Karpas-422 (cell line): ENCODE data around the gene ASCC2. TPM values are rescaled to one million over a fixed set of nuclear protein-coding genes. Genes with fewer than 3 reads are reported as not detected.
"Not testable (repeated sequence)": the region's sequence is repeated elsewhere in the genome, so short reads cannot be mapped to it uniquely, and the experiment has no call there.

Source experiments
- DNase-seq: peaks from one replicate; pipeline ENCODE4 v3.0.0-alpha.2; 2015
- H2AFZ ChIP-seq: fragments of 200-600 bp; sonication (generic); 2 replicates; pipeline ENCODE4 v1.6.1; 2014; ENCODE audit warnings: antibody characterized with exemption, low read length, mixed read lengths
- H3K27ac ChIP-seq: fragments of 200-600 bp; sonication (generic); 2 replicates; pipeline ENCODE4 v1.5.1; 2014; ENCODE audit warnings: mild to moderate bottlenecking, low read length, moderate library complexity
- H3K27me3 ChIP-seq: fragments of 200-600 bp; sonication (generic); 2 replicates; pipeline ENCODE4 v1.6.1; 2014; ENCODE audit warnings: low read length, mixed read lengths
- H3K36me3 ChIP-seq: fragments of 200-600 bp; sonication (generic); 2 replicates; pipeline ENCODE4 v1.6.1; 2014; ENCODE audit warnings: low read length, mixed read lengths; ENCODE audit not compliant: insufficient read depth
- H3K4me1 ChIP-seq: fragments of 200-600 bp; sonication (generic); 2 replicates; pipeline ENCODE4 v1.6.1; 2014; ENCODE audit warnings: mild to moderate bottlenecking, low read length, mixed read lengths
- H3K4me2 ChIP-seq: fragments of 200-600 bp; sonication (generic); 2 replicates; pipeline ENCODE4 v1.6.1; 2014; ENCODE audit warnings: low read length, low read depth, mild to moderate bottlenecking; ENCODE audit not compliant: poor library complexity, severe bottlenecking
- H3K4me3 ChIP-seq: fragments of 200-600 bp; sonication (generic); 2 replicates; pipeline ENCODE4 v1.5.1; 2014; ENCODE audit warnings: mild to moderate bottlenecking, antibody characterized with exemption, low read length, mixed read lengths
- H3K79me2 ChIP-seq: fragments of 200-600 bp; sonication (generic); 2 replicates; pipeline ENCODE4 v1.6.1; 2014; ENCODE audit warnings: mild to moderate bottlenecking, low read length, mixed read lengths
- H3K9ac ChIP-seq: fragments of 200-600 bp; sonication (generic); 2 replicates; pipeline ENCODE4 v1.6.0; 2014; ENCODE audit warnings: low read length
- H3K9me2 ChIP-seq: fragments of 200-600 bp; sonication (generic), shearing (Covaris generic); replicated peaks from 2 replicates; pipeline ENCODE4 v1.6.0; 2014; ENCODE audit warnings: mild to moderate bottlenecking, low read length, moderate library complexity; ENCODE audit not compliant: insufficient read depth
- H3K9me3 ChIP-seq: fragments of 300-700, 200-600 bp; sonication (generic); 2 replicates; pipeline ENCODE4 v1.6.1; 2014; ENCODE audit warnings: low read length, mixed read lengths
- H4K20me1 ChIP-seq: fragments of 200-600 bp; sonication (generic); 2 replicates; pipeline ENCODE4 v1.6.1; 2014; ENCODE audit warnings: mild to moderate bottlenecking, antibody characterized with exemption, low read length, low read depth; ENCODE audit not compliant: insufficient read depth
- total RNA-seq: library from RNA; depleted of rRNA; stranded (reverse); fragments of >200 nt; shearing (Covaris generic); gene quantifications from 2 replicates; pipeline ENCODE4 v1.2.3, GENCODE V29; 2014; ENCODE audit warnings: low replicate concordance

ASCC2 gene
- total RNA-seq, 1 experiment from 2014 or later = 29.5 TPM

DNA sequence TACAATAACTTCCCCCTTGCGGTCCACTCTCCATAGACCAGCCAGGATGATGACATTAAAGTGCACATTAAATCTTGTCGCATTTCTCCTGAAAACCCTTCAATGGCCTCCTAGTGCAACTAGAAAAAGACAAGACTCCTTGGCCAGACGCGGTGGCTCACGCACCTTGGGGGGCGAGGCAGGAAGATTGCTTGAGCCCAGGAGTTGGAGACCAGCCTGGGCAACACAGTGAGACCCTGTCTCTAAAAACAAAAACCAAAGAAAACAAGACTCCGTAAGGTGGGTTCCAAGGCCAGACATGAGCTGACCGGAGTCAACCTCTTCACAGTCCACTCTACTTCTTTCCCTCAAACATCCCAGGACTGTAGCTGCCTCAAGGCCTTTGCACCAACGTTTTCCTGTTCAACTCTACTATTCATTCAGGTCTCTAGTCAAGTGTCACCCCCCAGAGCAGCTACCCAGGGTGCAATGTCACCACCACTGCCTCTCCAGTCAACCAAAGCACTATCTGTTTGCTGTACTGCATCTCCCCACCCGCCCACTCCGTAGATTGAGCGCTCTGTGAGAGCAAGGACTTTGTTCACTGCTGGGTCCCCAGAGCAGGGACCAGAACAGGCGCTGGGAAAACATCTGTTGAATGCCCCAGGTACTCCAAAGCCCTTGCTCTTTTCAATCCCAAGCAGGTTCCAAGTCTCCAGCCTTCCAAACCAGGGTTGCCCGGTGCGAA, 72.0 kb downstream of the ASCC2 start:
- Histone ChIP-seq H3K27ac (no peak overlapping the region), H3K4me3 (peak overlapping the region; percentile 88), H3K9me2 (no peaks in the 10 kb centered on the region), H3K4me1 (peaks cover 15% of the 10 kb centered on the region), H3K79me2 (peaks cover 26% of the 10 kb centered on the region), H3K9ac (peak overlapping the region; percentile 83), H3K36me3 (peaks cover 8% of the 10 kb centered on the region), H3K9me3 (no peaks in the 10 kb centered on the region), H4K20me1 (no peaks in the 10 kb centered on the region), H3K4me2 (peak overlapping the region; percentile 85), H2AFZ (peak overlapping the region; percentile 92; the same call in 1 of the 2 replicates), H3K27me3 (no peaks in the 10 kb centered on the region)
- peak; percentile 54 for DNase-seq

DNA sequence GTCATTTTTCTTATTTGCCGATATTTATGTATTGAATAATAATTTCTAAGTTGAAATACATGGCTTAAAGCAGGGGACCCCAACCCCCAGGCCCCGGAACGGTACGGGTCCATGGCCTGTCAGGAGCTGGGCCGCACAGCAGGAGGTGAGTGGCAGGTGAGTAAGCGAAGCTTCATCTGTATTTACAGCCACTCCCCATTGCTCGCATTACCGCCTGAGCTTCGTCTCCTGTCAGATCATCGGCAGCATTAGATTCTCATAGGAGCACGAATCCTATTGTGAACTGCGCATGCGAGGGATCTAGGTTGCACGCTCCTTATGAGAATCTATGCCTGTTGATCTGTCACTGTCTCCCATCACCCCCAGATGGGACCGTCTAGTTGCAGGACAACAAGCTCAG, 75.8 kb downstream of the ASCC2 start:
- Histone ChIP-seq H4K20me1 (0 out of 2 replicates have a peak, but pooled peaks cover 6% of the 10 kb centered on the region), H3K79me2 (peaks cover 6% of the 10 kb centered on the region), H3K27ac (no peak overlapping the region), H3K9me3 (no peaks in the 10 kb centered on the region), H3K27me3 (no peaks in the 10 kb centered on the region), H3K4me2 (no peak overlapping the region), H3K9ac (no peak overlapping the region), H3K4me3 (no peak overlapping the region), H3K4me1 (peaks cover 8% of the 10 kb centered on the region), H2AFZ (no peak overlapping the region), H3K9me2 (no peaks in the 10 kb centered on the region), H3K36me3 (no peaks in the 10 kb centered on the region)
- no peak for DNase-seq

DNA sequence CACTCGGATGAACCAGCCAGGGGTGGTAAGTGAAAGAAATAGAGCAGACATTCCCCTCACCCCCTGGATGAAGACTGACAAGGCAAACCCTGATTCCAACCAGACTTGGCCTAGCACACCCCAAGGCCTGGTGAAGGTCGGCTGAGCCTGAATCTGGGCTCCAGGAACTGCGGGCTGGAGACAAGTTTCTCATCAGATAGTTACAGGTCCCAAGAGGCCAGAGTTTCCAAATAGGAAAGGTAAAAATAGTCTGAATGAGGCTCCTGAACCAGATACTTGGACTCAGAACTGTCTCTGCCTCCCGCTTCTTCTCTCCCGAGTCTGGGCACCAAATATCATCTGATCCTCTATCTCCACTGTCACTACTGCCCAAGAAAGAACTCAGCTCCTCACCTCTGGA, 79.1 kb downstream of the ASCC2 start:
- H3K4me1 ChIP-seq = no peaks in the 10 kb centered on the region
- no peak overlapping the region for H3K4me2 ChIP-seq
- H3K36me3 ChIP-seq = no peaks in the 10 kb centered on the region
- no peak overlapping the region for H3K27ac ChIP-seq
- no peak for DNase-seq
- no peak overlapping the region for H2AFZ ChIP-seq
- H3K9me3 ChIP-seq = no peaks in the 10 kb centered on the region
- no peak overlapping the region for H3K9ac ChIP-seq
- no peak overlapping the region for H3K4me3 ChIP-seq
- no peaks in the 10 kb centered on the region for H3K27me3 ChIP-seq
- no peaks in the 10 kb centered on the region for H3K9me2 ChIP-seq
- H4K20me1 ChIP-seq = 0 out of 2 replicates have a peak, but pooled peaks cover 6% of the 10 kb centered on the region
- H3K79me2 ChIP-seq = no peaks in the 10 kb centered on the region

DNA sequence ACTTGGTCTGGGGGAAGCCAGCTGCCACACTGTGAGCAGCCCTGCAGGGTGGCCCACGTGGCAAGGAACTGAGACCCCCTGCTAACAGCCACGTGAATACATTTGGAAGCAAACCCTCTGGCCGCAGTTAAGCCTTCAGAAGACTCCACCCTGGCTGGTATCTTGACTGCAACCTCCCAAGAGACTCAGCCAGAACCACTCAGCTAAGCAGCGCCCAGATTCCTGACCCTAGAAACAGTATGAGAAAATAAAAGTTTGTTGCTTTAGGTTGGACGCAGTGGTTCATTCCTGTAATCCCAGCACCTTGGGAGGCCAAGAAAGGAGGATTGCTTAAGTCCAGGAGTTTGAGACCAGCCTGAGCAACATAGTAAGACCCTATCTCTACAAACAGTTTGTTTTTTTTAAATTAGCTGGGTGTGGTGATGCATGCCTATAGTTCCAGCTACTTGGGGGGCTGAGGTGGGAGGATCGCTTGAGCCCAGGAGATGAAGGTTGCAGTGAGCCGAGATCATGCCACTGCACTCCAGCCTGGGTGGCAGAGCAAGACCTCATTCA, 79.9 kb downstream of the ASCC2 start:
- no peak overlapping the region for H2AFZ ChIP-seq
- H3K4me3 ChIP-seq = no peak overlapping the region
- H3K9ac ChIP-seq = no peak overlapping the region
- H3K4me1 ChIP-seq = no peaks in the 10 kb centered on the region
- H4K20me1 ChIP-seq = 0 out of 2 replicates have a peak, but pooled peaks cover 6% of the 10 kb centered on the region
- H3K79me2 ChIP-seq = no peaks in the 10 kb centered on the region
- H3K27me3 ChIP-seq = no peaks in the 10 kb centered on the region
- H3K9me2 ChIP-seq = no peaks in the 10 kb centered on the region
- H3K9me3 ChIP-seq = no peaks in the 10 kb centered on the region
- no peak overlapping the region for H3K27ac ChIP-seq
- H3K4me2 ChIP-seq = no peak overlapping the region
- DNase-seq = no peak
- H3K36me3 ChIP-seq = no peaks in the 10 kb centered on the region

DNA sequence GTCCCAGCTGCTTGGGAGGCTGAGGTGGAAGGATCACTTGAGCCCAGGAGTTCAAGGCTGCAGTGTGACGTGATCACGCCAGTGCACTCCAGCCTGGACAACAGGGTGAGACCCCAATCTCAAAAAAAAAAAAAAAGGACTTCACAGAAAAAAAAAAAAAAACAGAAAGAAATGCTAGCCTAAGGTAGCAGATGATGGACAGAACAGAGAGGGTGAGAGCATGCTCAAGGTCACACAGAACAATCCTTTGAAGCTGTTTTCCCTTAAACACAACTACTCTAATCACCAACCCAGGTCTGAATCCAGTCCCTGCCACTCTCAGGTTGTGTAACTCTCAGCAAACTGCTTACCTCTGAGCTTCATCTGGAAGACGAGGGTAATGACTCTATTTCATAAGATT, 81.0 kb downstream of the ASCC2 start:
- Histone ChIP-seq H3K79me2 (no peaks in the 10 kb centered on the region), H4K20me1 (0 out of 2 replicates have a peak, but pooled peaks cover 6% of the 10 kb centered on the region), H3K36me3 (no peaks in the 10 kb centered on the region), H3K9me2 (no peaks in the 10 kb centered on the region), H3K4me2 (no peak overlapping the region), H3K9me3 (no peaks in the 10 kb centered on the region), H3K27ac (no peak overlapping the region), H3K4me3 (no peak overlapping the region), H2AFZ (no peak overlapping the region), H3K4me1 (no peaks in the 10 kb centered on the region), H3K27me3 (no peaks in the 10 kb centered on the region), H3K9ac (no peak overlapping the region)
- no peak for DNase-seq

DNA sequence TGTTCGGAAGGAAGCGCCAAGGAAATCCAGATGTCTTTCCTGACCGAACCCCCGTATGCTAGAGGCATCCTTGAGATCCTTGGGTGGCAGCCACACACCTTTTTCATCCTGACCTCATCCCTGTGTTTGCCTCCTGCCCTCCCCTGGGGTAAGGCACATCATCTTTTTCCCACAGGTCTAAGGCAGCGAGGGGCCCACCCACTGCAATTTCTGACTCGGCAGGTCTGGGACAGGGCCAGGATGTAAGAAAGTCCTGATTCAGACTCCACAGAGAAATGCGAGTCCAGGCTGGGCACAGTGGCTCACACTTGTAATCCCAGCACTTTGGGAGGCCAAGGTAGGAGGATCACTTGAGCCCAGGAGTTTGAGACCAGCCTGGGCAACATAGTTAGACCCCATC, 81.7 kb downstream of the ASCC2 start:
- Histone ChIP-seq H3K27ac (no peak overlapping the region), H3K4me3 (no peak overlapping the region), H3K9me3 (no peaks in the 10 kb centered on the region), H2AFZ (no peak overlapping the region), H3K36me3 (no peaks in the 10 kb centered on the region), H3K27me3 (no peaks in the 10 kb centered on the region), H3K4me2 (no peak overlapping the region), H3K4me1 (no peaks in the 10 kb centered on the region), H4K20me1 (0 out of 2 replicates have a peak, but pooled peaks cover 6% of the 10 kb centered on the region), H3K9ac (no peak overlapping the region), H3K79me2 (no peaks in the 10 kb centered on the region), H3K9me2 (no peaks in the 10 kb centered on the region)
- DNase-seq = no peak

DNA sequence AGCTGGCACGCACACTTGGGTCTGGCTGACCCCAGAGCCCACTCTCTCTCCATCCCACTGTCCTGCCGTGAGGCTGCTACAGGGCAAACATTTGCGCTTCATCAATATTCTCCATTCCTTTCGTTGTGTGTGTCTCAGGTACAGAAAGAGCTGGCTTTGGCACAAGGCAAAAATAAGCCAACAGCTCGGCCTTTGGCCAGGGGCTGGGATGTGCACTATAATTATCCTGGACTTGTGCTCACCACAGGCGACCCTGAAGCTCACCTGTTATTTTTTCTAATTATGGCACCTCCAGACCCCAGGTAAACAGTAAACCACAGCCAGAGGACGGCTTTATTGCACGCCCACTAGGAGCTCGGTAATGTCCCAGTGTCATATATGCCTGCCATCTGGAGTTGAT, 82.2 kb downstream of the ASCC2 start:
- Histone ChIP-seq H3K36me3 (no peaks in the 10 kb centered on the region), H2AFZ (no peak overlapping the region), H3K4me2 (no peak overlapping the region), H3K27me3 (no peaks in the 10 kb centered on the region), H3K4me1 (no peaks in the 10 kb centered on the region), H3K4me3 (no peak overlapping the region), H3K79me2 (no peaks in the 10 kb centered on the region), H3K9me3 (no peaks in the 10 kb centered on the region), H4K20me1 (0 out of 2 replicates have a peak, but pooled peaks cover 6% of the 10 kb centered on the region), H3K9me2 (no peaks in the 10 kb centered on the region), H3K9ac (no peak overlapping the region), H3K27ac (no peak overlapping the region)
- no peak for DNase-seq

DNA sequence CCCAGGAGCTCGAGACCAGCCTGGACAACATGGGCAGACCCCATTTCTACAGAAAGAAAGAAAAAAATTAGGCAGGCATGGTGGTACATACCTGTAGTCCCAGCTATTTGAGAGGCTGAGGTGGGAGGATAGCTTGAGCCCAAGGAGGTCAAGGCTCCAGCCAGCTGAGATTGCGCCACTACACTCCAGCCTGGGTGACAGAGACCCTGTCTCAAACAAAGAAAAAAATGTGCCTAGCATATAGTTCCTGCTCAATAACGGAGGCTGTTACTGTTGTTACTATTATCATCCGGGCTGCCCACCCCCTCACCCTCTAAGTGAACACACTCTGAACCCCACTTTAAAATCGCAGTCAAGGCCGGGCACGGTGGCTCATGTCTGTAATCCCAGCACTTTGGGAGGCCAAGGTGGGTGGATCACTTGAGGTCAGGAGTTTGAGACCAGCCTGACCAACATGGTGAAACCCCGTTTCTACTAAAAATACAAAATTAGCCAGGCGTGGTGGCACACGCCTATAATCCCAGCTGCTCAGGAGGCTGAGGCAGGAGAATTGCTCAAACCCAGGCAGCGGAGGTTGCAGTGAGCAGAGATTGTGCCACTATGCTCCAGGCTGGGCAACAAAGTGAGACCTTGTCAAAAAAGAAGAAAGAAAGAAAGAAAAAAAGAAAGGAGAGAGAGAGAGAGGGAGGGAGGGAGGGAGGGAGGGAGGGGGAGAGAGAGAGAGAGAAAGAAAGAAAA, 83.2 kb downstream of the ASCC2 start:
- H3K27ac ChIP-seq, H2AFZ ChIP-seq, H3K9me2 ChIP-seq, H3K27me3 ChIP-seq, H3K36me3 ChIP-seq, H3K4me3 ChIP-seq, H3K79me2 ChIP-seq, H4K20me1 ChIP-seq, H3K4me2 ChIP-seq, H3K9ac ChIP-seq, H3K9me3 ChIP-seq, DNase-seq, H3K4me1 ChIP-seq: not testable (repeated sequence)
